Lower leg skin (tissue), 4 donors: Measurements from ENCODE around the gene SBNO1. TPM values are rescaled to one million over a fixed set of nuclear protein-coding genes. Genes with fewer than 3 reads are reported as not detected.
"Not testable (repeated sequence)": the region's sequence is repeated elsewhere in the genome, so short reads cannot be mapped to it uniquely, and the experiment has no call there.

Source experiments
- DNase-seq, 2 donors: peaks; one replicate each; pipeline ENCODE4 v3.0.0-alpha.2; 2019; ENCODE audit warnings: low spot score in 2 of 2
- H3K4me3 ChIP-seq: fragments of 200-600 bp; sonication (generic); 2 replicates; pipeline ENCODE4 v1.5.1; 2017; ENCODE audit warnings: mild to moderate bottlenecking, low read depth; ENCODE audit not compliant: poor library complexity, severe bottlenecking
- POLR2A ChIP-seq, 2 donors: fragments of 450-650 bp; IDR thresholded peaks; one replicate each; pipeline ENCODE4 v1.6.1; 2016 to 2017; ENCODE audit warnings: antibody characterized with exemption in 2 of 2, mild to moderate bottlenecking in 1 of 2, moderate library complexity in 1 of 2
- WGBS, 2 donors: methylation state at CpG; one replicate each; pipeline ENCODE4 v1.1.5; 2018; 5-methylcytosine and 5-hydroxymethylcytosine counted together
- intact Hi-C: fragments of 100-400 bp; cut with DNase I; formaldehyde crosslinking; loops from one replicate; pipeline ENCODE4 v1.15.0; 2023; ENCODE audit warnings: low total_unique reads
- total RNA-seq, 4 donors: library from RNA; depleted of rRNA; stranded (reverse); fragments of >200 nt; gene quantifications; one replicate each; pipeline ENCODE4 v1.1.0, GENCODE V29; 2016
- TF ChIP-seq, protein P1 (sequence below), 3 donors: fragments of 450-650 bp; IDR thresholded peaks; one replicate each; pipeline ENCODE4 v1.5.1; 2016; ENCODE audit warnings: antibody characterized with exemption in 3 of 3, mild to moderate bottlenecking in 3 of 3, moderate library complexity in 2 of 3

SBNO1 gene
- total RNA-seq, 4 donors from 2014 or later = 18.6 to 22.3 (median 20.8) TPM

DNA sequence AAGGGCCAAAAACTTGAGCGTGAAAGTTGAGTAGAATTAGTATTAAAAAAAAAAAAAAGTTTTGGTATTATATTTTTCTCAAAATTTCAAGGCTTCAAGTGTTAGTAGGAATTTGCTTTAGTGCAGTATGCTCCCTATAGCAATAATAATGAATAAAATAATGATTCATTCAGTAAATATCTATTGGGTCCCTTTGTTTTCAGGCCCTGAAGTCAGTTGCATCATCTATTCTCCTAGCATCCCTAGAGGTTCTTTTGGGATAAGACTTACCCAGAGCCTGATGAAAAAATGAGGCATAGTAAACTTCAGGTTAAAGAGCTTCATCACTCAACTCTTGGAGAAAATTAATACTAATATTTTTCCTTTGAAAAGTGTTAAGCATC lies 20.3 kb upstream of the SBNO1 start:
- 17 to 50% methylated on average over 1 of the region's 1 CpG for WGBS, 2 donors
- no peak overlapping the region for H3K4me3 ChIP-seq
- intact Hi-C loops = no loop called here
- no peak for TF ChIP-seq POLR2A (IDR thresholded peaks at IDR 0.05)
- TF ChIP-seq, protein P1, sequence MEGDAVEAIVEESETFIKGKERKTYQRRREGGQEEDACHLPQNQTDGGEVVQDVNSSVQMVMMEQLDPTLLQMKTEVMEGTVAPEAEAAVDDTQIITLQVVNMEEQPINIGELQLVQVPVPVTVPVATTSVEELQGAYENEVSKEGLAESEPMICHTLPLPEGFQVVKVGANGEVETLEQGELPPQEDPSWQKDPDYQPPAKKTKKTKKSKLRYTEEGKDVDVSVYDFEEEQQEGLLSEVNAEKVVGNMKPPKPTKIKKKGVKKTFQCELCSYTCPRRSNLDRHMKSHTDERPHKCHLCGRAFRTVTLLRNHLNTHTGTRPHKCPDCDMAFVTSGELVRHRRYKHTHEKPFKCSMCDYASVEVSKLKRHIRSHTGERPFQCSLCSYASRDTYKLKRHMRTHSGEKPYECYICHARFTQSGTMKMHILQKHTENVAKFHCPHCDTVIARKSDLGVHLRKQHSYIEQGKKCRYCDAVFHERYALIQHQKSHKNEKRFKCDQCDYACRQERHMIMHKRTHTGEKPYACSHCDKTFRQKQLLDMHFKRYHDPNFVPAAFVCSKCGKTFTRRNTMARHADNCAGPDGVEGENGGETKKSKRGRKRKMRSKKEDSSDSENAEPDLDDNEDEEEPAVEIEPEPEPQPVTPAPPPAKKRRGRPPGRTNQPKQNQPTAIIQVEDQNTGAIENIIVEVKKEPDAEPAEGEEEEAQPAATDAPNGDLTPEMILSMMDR (IDR thresholded peaks at IDR 0.05) = no peak
- DNase-seq = no peak

DNA sequence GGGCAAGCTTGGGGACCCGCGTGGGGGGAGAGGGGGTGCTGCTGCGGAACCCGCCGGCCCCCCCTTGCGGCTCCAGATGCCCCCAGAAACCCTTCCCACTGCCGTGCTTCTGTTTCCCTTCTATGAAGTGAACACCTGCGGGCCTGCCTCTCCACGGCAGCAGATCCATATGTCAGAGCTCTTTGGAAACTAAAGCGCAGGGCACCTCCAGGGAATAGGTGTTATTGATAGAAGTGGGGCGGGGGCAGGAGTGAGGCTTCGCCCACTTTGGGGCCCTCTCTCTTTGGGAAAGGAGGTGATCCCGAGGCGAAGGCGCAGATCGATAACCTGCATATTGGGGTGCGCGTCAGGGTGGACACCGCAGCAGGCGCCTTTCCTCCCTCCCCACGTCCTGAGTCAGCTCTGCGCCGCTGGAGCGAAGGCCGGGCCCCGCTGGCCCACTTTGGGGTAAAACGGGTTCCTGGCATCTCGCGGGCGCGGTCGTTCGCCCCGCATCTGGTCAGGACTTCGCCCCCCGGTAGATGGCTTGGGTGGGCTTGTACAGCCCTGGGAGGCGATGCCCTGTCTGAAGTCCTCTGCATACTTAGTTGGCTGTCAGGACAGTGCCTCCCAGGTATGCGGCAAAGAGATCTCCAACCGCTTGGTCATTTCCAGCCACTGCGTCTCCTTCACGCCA lies 19.8 kb upstream of the SBNO1 start:
- WGBS, 2 donors = 2 to 3% methylated on average over 37 to 38 of the region's 41 CpGs
- TF ChIP-seq, protein P1 (IDR thresholded peaks at IDR 0.05) = no peak
- no peak for TF ChIP-seq POLR2A (IDR thresholded peaks at IDR 0.05)
- peak in 1 of 2 donors; percentile 88 for DNase-seq
- peak overlapping the region; percentile 53 for H3K4me3 ChIP-seq
- intact Hi-C loops = no loop called here

- WGBS, 2 donors = 92 to 93% methylated on average over 14 of the region's 14 CpGs
- no peak overlapping the region for H3K4me3 ChIP-seq
- intact Hi-C loops = no loop called here
- DNase-seq = no peak
- no peak for TF ChIP-seq POLR2A (IDR thresholded peaks at IDR 0.05)
- TF ChIP-seq, protein P1 (IDR thresholded peaks at IDR 0.05) = no peak
These were observed 18.0 kb upstream of the SBNO1 start for GRCh38 chr12:123382684-123383083.

DNA sequence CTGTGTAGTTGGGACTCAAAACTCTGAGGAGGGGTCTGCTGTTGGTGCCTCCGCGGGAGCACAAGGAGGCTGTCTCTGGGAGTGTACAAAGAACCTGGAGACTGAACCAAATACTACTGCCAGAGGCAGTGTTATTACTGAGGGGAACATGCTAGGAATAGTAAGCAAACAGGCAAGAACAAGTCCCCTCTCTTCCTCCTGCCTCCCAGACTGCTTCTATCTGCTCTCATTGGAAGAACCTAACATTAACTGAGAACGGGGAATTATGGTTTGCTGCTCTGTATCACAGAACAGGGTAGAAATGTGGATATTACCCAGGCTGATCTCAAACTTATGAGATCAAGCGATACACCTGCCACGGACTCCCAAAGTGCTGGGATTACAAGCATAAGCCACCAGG lies 14.7 kb upstream of the SBNO1 start:
- WGBS, 2 donors = 55 to 58% methylated on average over 5 of the region's 5 CpGs
- no peak overlapping the region for H3K4me3 ChIP-seq
- DNase-seq = no peak
- intact Hi-C loops = no loop called here
- TF ChIP-seq, protein P1 (IDR thresholded peaks at IDR 0.05) = no peak
- no peak for TF ChIP-seq POLR2A (IDR thresholded peaks at IDR 0.05)

- DNase-seq, intact Hi-C loops, H3K4me3 ChIP-seq: not testable (repeated sequence)
- 74 to 79% methylated on average over 5 of the region's 5 CpGs for WGBS, 2 donors
These were observed 7.8 kb upstream of the SBNO1 start for GRCh38 chr12:123372415-123372814.

DNA sequence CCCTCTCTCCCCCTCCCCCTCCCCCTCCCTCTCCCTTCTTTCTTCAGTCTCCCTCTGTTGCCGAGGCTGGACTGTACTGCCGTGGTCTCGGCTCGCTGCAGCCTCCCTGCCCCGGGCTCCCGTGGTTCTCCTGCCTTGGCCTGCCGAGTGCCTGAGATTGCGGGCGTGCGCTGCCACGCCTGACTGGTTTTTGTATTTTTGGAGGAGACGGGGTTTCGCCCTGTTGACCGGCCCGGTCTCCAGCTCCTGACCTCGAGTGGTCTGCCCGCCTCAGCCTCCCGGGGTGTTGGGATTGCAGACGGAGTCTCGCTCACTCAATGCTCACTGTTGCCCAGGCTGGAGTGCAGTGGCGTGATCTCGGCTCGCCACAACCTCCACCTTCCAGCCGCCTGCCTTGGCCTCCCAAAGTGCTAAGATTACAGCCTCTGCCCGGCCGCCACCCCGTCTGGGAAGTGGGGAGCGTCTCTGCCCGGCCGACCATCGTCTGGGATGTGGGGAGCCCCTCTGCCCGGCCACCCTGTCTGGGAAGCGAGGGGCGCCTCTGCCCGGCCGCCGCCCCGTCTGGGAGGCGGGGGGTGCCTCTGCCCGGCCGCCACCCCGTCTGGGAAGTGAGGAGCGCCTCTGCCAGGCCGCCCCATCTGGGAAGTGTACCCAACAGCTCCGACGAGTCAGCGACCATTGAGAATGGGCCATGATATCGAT lies 7.2 kb upstream of the SBNO1 start:
- intact Hi-C loops, DNase-seq, H3K4me3 ChIP-seq: not testable (repeated sequence)
- WGBS, 2 donors = 90 to 92% methylated on average over 48 of the region's 48 CpGs
